Hypothalamus (tissue), 51 donors: ENCODE measurements around the gene TNIK.

Experiments
- DNase-seq, 51 donors: peaks; one replicate each; lab custom pipeline; 2025; lab: John Stamatoyannopoulos, UW

TNIK gene

GRCh38 chr3:171470714-171471227 lies 10.6 kb upstream of the TNIK start:
- no peak for DNase-seq

- DNase-seq: no peak
These were observed 9.2 kb upstream of the TNIK start for GRCh38 chr3:171469376-171469775.

- no peak for DNase-seq
These were observed 8.2 kb upstream of the TNIK start for GRCh38 chr3:171468296-171468906.

- no peak for DNase-seq
These were observed 5.6 kb upstream of the TNIK start for GRCh38 chr3:171465763-171466162.

GRCh38 chr3:171464462-171464861 lies 4.3 kb upstream of the TNIK start:
- no peak for DNase-seq

- no peak for DNase-seq
These were observed 2.0 kb upstream of the TNIK start for GRCh38 chr3:171462224-171462623.

GRCh38 chr3:171461525-171461917 lies 1.3 kb upstream of the TNIK start:
- no peak for DNase-seq

GRCh38 chr3:171460725-171461524 lies 720 bp upstream of the TNIK start:
- DNase-seq: peak in 43 of 51 donors; percentile 18 to 93 (median 58)

- DNase-seq: peak in 41 of 51 donors; percentile 5 to 87 (median 40)
These were observed 866 bp downstream of the TNIK start for GRCh38 chr3:171459137-171459941.

GRCh38 chr3:171458864-171459136 lies 1.4 kb downstream of the TNIK start:
- DNase-seq: peak in 16 of 51 donors; percentile 4 to 78 (median 28)

GRCh38 chr3:171458071-171458863 lies 1.9 kb downstream of the TNIK start:
- DNase-seq: peak in 18 of 51 donors; percentile 12 to 82 (median 32)

- peak in 11 of 51 donors; percentile 16 to 70 (median 42) for DNase-seq
These were observed 2.6 kb downstream of the TNIK start for GRCh38 chr3:171457607-171458061.

- DNase-seq: peak in 1 of 51 donors; percentile 33
These were observed 3.2 kb downstream of the TNIK start for GRCh38 chr3:171456765-171457606.

GRCh38 chr3:171455603-171456550 lies 4.3 kb downstream of the TNIK start:
- no peak for DNase-seq

- peak in 1 of 51 donors; percentile 6 for DNase-seq
These were observed 6.2 kb downstream of the TNIK start for GRCh38 chr3:171454041-171454440.

- peak in 11 of 51 donors; percentile 3 to 33 (median 8) for DNase-seq
These were observed 6.9 kb downstream of the TNIK start for GRCh38 chr3:171453180-171453886.

GRCh38 chr3:171452328-171452727 lies 7.9 kb downstream of the TNIK start:
- no peak for DNase-seq

GRCh38 chr3:171451915-171452314 lies 8.3 kb downstream of the TNIK start:
- no peak for DNase-seq
